GM19452 (cell line): ENCODE results near the gene OR51E2.
A peak's percentile ranks its signal among the peaks of the same experiment; 100 is the strongest.
"Not testable (repeated sequence)": the region's sequence is repeated elsewhere in the genome, so short reads cannot be mapped to it uniquely, and the experiment has no call there.

ENCODE experiments used
- ATAC-seq: cut with Tn5 transposase; IDR thresholded peaks from one replicate; pipeline ENCODE4 v1.9.1; 2021; ENCODE audit not compliant: unreplicated experiment

The OR51E2 gene

GRCh38 chr11:4697585-4697984 lies at the start of gene OR51E2:
Gene OR51E2, minus strand, starts transcription at chr11:4697853. Its CDS starts 15,142 bp downstream, at chr11:4682711.
- no peak for ATAC-seq

- no peak for ATAC-seq
These were observed 43.1 kb upstream of the OR51E2 start for GRCh38 chr11:4740735-4741134.

- no peak for ATAC-seq
These were observed 29.5 kb upstream of the OR51E2 start for GRCh38 chr11:4727171-4727570.

- not testable (repeated sequence) for ATAC-seq
These were observed 25.2 kb upstream of the OR51E2 start for GRCh38 chr11:4722616-4723534.

GRCh38 chr11:4714300-4714699 lies 16.6 kb upstream of the OR51E2 start:
- ATAC-seq, result no peak

GRCh38 chr11:4713241-4713640 lies 15.6 kb upstream of the OR51E2 start:
- no peak for ATAC-seq

- ATAC-seq, result no peak
These were observed 7.2 kb upstream of the OR51E2 start for GRCh38 chr11:4704790-4705334.

GRCh38 chr11:4704054-4704789 lies 6.6 kb upstream of the OR51E2 start, which contains the start of gene MMP26:
Gene MMP26, plus strand, starts transcription at chr11:4704784.
- ATAC-seq, result peak; percentile 51

- no peak for ATAC-seq
These were observed 2.8 kb upstream of the OR51E2 start for GRCh38 chr11:4700436-4700820.

- ATAC-seq, result peak; percentile 80
These were observed 2.2 kb upstream of the OR51E2 start for GRCh38 chr11:4699697-4700435.

GRCh38 chr11:4695442-4695841 lies 2.2 kb downstream of the OR51E2 start:
- ATAC-seq, result no peak

GRCh38 chr11:4684631-4685285 lies 12.9 kb downstream of the OR51E2 start:
- ATAC-seq, result no peak

GRCh38 chr11:4682623-4683419 lies 14.8 kb downstream of the OR51E2 start:
- no peak for ATAC-seq

- ATAC-seq, result no peak
These were observed 17.3 kb downstream of the OR51E2 start for GRCh38 chr11:4680341-4680740.

GRCh38 chr11:4677948-4678347 lies 19.7 kb downstream of the OR51E2 start:
- no peak for ATAC-seq

GRCh38 chr11:4673781-4674180 lies 23.9 kb downstream of the OR51E2 start:
- ATAC-seq, result no peak

- ATAC-seq, result no peak
These were observed 25.2 kb downstream of the OR51E2 start for GRCh38 chr11:4672470-4672869.

- no peak for ATAC-seq
These were observed 25.9 kb downstream of the OR51E2 start for GRCh38 chr11:4671741-4672140.

GRCh38 chr11:4665424-4665823 lies 32.2 kb downstream of the OR51E2 start:
- ATAC-seq, result no peak

- no peak for ATAC-seq
These were observed 32.9 kb downstream of the OR51E2 start for GRCh38 chr11:4664786-4665185.
